ENCODE measurements around the gene MTMR11. TPM values are rescaled to one million over a fixed set of nuclear protein-coding genes. Genes with fewer than 3 reads are reported as not detected.

Gene MTMR11
- total and polyA plus RNA-seq, 10 of the 15 experiments (the other 5 are each of a cell fraction or from before 2014, with no cell fraction given): 0.35 to 1.1 (median 0.73) TPM

DNA sequence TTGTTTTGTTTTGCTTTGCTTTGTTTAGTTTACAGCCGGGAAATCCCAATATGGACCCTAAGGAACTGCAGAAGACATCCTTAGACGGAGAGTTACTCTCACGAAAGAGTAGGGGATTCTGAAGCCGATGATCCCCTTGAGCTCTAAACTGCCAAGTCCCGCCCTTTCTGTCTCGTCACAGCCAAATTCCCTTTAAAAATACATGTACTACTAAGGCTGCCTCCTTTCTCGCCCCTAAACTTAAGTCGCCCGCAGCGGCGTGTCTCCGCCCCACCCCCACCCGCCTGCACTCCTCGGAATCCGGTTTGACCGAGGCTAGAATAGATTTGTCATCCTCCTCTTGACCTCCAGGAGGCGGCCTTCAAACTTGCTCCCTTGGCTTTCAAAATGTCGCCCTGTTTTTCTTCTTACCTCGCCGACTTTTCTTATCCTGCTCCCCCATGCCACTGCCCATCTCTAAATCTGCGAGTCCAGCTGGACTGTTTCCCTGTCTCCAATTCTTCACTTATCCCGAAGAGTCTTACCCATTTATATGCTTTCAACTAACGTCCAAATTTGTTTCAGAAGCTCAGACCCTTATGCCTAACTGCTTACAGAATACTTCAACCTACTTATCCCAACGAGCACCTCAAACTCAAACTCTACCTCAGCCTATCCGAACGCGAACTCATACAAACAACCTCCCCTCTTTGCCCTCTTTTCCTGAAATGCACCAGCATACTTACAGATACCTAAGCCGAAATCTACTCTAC lies 48.3 kb downstream of the MTMR11 start:
- Histone ChIP-seq H3K4me1 (ENCODE audit: control insufficient read depth, insufficient read depth, low read length) (no peaks in the 10 kb centered on the region), H3K36me3 (ENCODE audit: control insufficient read depth in 2 of 2, insufficient read depth in 2 of 2, low read length in 1 of 2) (no peaks in the 10 kb centered on the region), H3K79me2 (ENCODE audit: control insufficient read depth, insufficient read depth, low read length) (peaks cover 17% of the 10 kb centered on the region), H3K4me2 (ENCODE audit: control insufficient read depth, insufficient read depth) (peak overlapping the region; percentile 55), H3K4me3 (peak overlapping the region; percentile 68), H3K9ac (ENCODE audit: control insufficient read depth, insufficient read depth, low read length) (peak overlapping the region; percentile 60), H4K20me1 (ENCODE audit: control insufficient read depth, insufficient read depth) (no peaks in the 10 kb centered on the region), H3K27me3 (replicated peaks in 1 of 2; ENCODE audit: control insufficient read depth in 2 of 2, insufficient read depth in 2 of 2, low read length in 1 of 2) (no peaks in the 10 kb centered on the region), H3K9me3 (replicated peaks; ENCODE audit: control insufficient read depth, insufficient read depth, low read length) (no peaks in the 10 kb centered on the region), H2AFZ (ENCODE audit: control insufficient read depth, low read depth, low read length) (peak overlapping the region; percentile 78), H3K27ac (ENCODE audit: control insufficient read depth, insufficient read depth) (peak overlapping the region; percentile 83)
- CTCF ChIA-PET: interaction anchor here (0.6 to 3.2 kb wide), 16 partner anchors 11 to 280 kb away, joined by 3 to 20 read pairs (median 5); partner anchors contain the start of gene BOLA1
- intact Hi-C loops (cut with micrococcal nuclease; ENCODE audit: unreplicated experiment): loop anchor here (1.0 kb wide), 2 partner anchors 11 to 162 kb away; partner anchors contain the start of gene BOLA1
- no peak for DNase-seq (ENCODE audit: low read depth, low spot score)
- in situ Hi-C loops (cut with MboI): no loop called here
- peak; percentile 54 for FAIRE-seq
- no TSS peak for BruUV-seq (replicated peaks)
- POLR2A ChIA-PET: interaction anchor here (0.6 to 4.0 kb wide), 14 partner anchors 8 to 345 kb away, joined by 3 to 57 read pairs (median 4); partner anchors contain the start of gene SF3B4
- SMC1A ChIA-PET (ENCODE audit: uncharacterized antibody, unreplicated experiment): interaction anchor here (0.9 to 3.3 kb wide), 13 partner anchors 38 to 273 kb away, joined by 3 to 15 read pairs (median 4); partner anchors contain the start of gene VPS45
- RAD21 ChIA-PET (ENCODE audit: unreplicated experiment): interaction anchor here (0.6 to 3.2 kb wide), 12 partner anchors 13 to 301 kb away, joined by 3 to 22 read pairs (median 5); partner anchors contain the start of gene SF3B4
- whole genome bisulfite sequencing (ENCODE audit: insufficient coverage, insufficient replicate concordance, low lambda C conversion rate, missing lambda C conversion rate): 4% methylated on average over 28 of the region's 28 CpGs
- peak; percentile 30 for ATAC-seq
- peak; percentile 71; the same call in 1 of the 2 replicates for TF ChIP-seq SMARCA5 (IDR thresholded peaks at IDR 0.05)
- TF ChIP-seq IKZF2 (IDR thresholded peaks at IDR 0.05): peak; percentile 29 to 58
- TF ChIP-seq PAX5 (IDR thresholded peaks at IDR 0.05; ENCODE audit: borderline replicate concordance, low read depth, low read length): no peak
- TF ChIP-seq NFIC (IDR thresholded peaks at IDR 0.05; ENCODE audit: low read depth, low read length): peak; percentile 48; the same call in 1 of the 2 replicates
- peak; percentile 32; the same call in 1 of the 2 replicates for TF ChIP-seq ZBED1 (IDR thresholded peaks at IDR 0.05; ENCODE audit: borderline replicate concordance)
- TF ChIP-seq, protein P1, sequence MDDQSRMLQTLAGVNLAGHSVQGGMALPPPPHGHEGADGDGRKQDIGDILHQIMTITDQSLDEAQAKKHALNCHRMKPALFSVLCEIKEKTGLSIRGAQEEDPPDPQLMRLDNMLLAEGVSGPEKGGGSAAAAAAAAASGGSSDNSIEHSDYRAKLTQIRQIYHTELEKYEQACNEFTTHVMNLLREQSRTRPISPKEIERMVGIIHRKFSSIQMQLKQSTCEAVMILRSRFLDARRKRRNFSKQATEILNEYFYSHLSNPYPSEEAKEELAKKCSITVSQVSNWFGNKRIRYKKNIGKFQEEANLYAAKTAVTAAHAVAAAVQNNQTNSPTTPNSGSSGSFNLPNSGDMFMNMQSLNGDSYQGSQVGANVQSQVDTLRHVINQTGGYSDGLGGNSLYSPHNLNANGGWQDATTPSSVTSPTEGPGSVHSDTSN (IDR thresholded peaks at IDR 0.05; ENCODE audit: insufficient replicate concordance, low read depth, low read length): peak; percentile 5
- TF ChIP-seq ASH2L (IDR thresholded peaks at IDR 0.05; ENCODE audit: borderline replicate concordance, low read depth): no peak
- peak; percentile 83 for TF ChIP-seq ZSCAN29 (IDR thresholded peaks at IDR 0.05)
- peak; percentile 69; the same call in 1 of the 2 replicates for TF ChIP-seq CBFB (IDR thresholded peaks at IDR 0.05; ENCODE audit: low read depth)
- TF ChIP-seq CBX5 (IDR thresholded peaks at IDR 0.05; ENCODE audit: low read depth): peak; percentile 87; the same call in 1 of the 2 replicates
- no peak for TF ChIP-seq RAD51 (IDR thresholded peaks at IDR 0.05)
- no peak for TF ChIP-seq SMAD1 (IDR thresholded peaks at IDR 0.05; ENCODE audit: low read depth, partially characterized antibody)
- TF ChIP-seq RUNX3 (IDR thresholded peaks at IDR 0.05; ENCODE audit: low read length): peak; percentile 61
- peak; percentile 75 for TF ChIP-seq CREM (IDR thresholded peaks at IDR 0.05; ENCODE audit: low read depth)
- TF ChIP-seq FOS (IDR thresholded peaks at IDR 0.05; ENCODE audit: borderline replicate concordance, extremely low read depth, insufficient read length): no peak
- no peak for TF ChIP-seq SUPT20H (IDR thresholded peaks at IDR 0.05; ENCODE audit: borderline replicate concordance, control insufficient read depth, low read depth, low read length)
- no peak for TF ChIP-seq BMI1 (IDR thresholded peaks at IDR 0.05; ENCODE audit: borderline replicate concordance)
- 0 out of 4 replicates have a peak, but pooled peaks of 1 of the 2 experiments have one; percentile 35 for TF ChIP-seq CEBPB (IDR thresholded peaks at IDR 0.05; ENCODE audit: borderline replicate concordance in 1 of 2, low read depth in 2 of 2, low read length in 2 of 2)
- TF ChIP-seq SREBF1 (IDR thresholded peaks at IDR 0.05; ENCODE audit: low read length): no peak
- TF ChIP-seq MLLT1 (IDR thresholded peaks at IDR 0.05): peak; percentile 67; the same call in 1 of the 2 replicates

All from GM12878 (cell line).